ENCODE data around the gene LRRK1.

Gene LRRK1

GRCh38 chr15:100939791-100940190 is 20.6 kb downstream of the LRRK1 start:
- no peak for DNase-seq (ENCODE audit: low read depth in 2 of 2)

GRCh38 chr15:100940767-100941379 is 21.7 kb downstream of the LRRK1 start:
- DNase-seq (ENCODE audit: low read depth in 2 of 2): no peak

- no peak for DNase-seq (ENCODE audit: low read depth in 2 of 2)
These were observed 22.4 kb downstream of the LRRK1 start for GRCh38 chr15:100941536-100941935.

GRCh38 chr15:100942656-100943425 is 23.7 kb downstream of the LRRK1 start:
- no peak for DNase-seq (ENCODE audit: low read depth in 2 of 2)

GRCh38 chr15:100944244-100944895 is 25.2 kb downstream of the LRRK1 start:
- DNase-seq (ENCODE audit: low read depth in 2 of 2): no peak

- DNase-seq (ENCODE audit: low read depth in 2 of 2): no peak
These were observed 25.8 kb downstream of the LRRK1 start for GRCh38 chr15:100944986-100945385.

GRCh38 chr15:100947760-100948429 is 28.7 kb downstream of the LRRK1 start:
- no peak for DNase-seq (ENCODE audit: low read depth in 2 of 2)

GRCh38 chr15:100948430-100948762 is 29.2 kb downstream of the LRRK1 start:
- no peak for DNase-seq (ENCODE audit: low read depth in 2 of 2)

GRCh38 chr15:100949691-100950090 is 30.5 kb downstream of the LRRK1 start:
- DNase-seq (ENCODE audit: low read depth in 2 of 2): no peak

- no peak for DNase-seq (ENCODE audit: low read depth in 2 of 2)
These were observed 32.8 kb downstream of the LRRK1 start for GRCh38 chr15:100951965-100952364.

- no peak for DNase-seq (ENCODE audit: low read depth in 2 of 2)
These were observed 33.4 kb downstream of the LRRK1 start for GRCh38 chr15:100952566-100952965.

GRCh38 chr15:100958326-100959065 is 39.3 kb downstream of the LRRK1 start:
- DNase-seq (ENCODE audit: low read depth in 2 of 2): no peak

- no peak for DNase-seq (ENCODE audit: low read depth in 2 of 2)
These were observed 40.2 kb downstream of the LRRK1 start for GRCh38 chr15:100959066-100960050.

GRCh38 chr15:100966997-100967396 is 47.8 kb downstream of the LRRK1 start:
- DNase-seq (ENCODE audit: low read depth in 2 of 2): no peak

GRCh38 chr15:100968050-100968966 is 49.2 kb downstream of the LRRK1 start:
- DNase-seq (ENCODE audit: low read depth in 2 of 2): no peak

- no peak for DNase-seq (ENCODE audit: low read depth in 2 of 2)
These were observed 53.8 kb downstream of the LRRK1 start for GRCh38 chr15:100972975-100973350.

- no peak for DNase-seq (ENCODE audit: low read depth in 2 of 2)
These were observed 54.4 kb downstream of the LRRK1 start for GRCh38 chr15:100973351-100974111.

GRCh38 chr15:100975043-100975442 is 55.9 kb downstream of the LRRK1 start:
- no peak for DNase-seq (ENCODE audit: low read depth in 2 of 2)

Measured in stimulated activated CD4-positive, alpha-beta T cell treated with anti-CD3 and anti-CD28 coated beads, Interleukin-15, amount 100 ng/mL, for 48 hours (primary cell).